GM21529 (cell line): Measurements from ENCODE around the gene ATF6.

Source experiments
- ATAC-seq: cut with Tn5 transposase; IDR thresholded peaks from one replicate; pipeline ENCODE4 v1.9.1; 2021; ENCODE audit not compliant: unreplicated experiment

ATF6 gene

GRCh38 chr1:161956930-161957329 is 190.8 kb downstream of the ATF6 start:
- ATAC-seq: no peak

GRCh38 chr1:161958425-161958824 is 192.3 kb downstream of the ATF6 start:
- no peak for ATAC-seq

- ATAC-seq: peak; percentile 93
These were observed 196.2 kb downstream of the ATF6 start for GRCh38 chr1:161962091-161962887.

- ATAC-seq: no peak
These were observed 199.9 kb downstream of the ATF6 start for GRCh38 chr1:161966067-161966466.

GRCh38 chr1:161970036-161970435 is 203.9 kb downstream of the ATF6 start:
- no peak for ATAC-seq

- ATAC-seq: no peak
These were observed 204.5 kb downstream of the ATF6 start for GRCh38 chr1:161970633-161971032.

GRCh38 chr1:161972828-161973227 is 206.7 kb downstream of the ATF6 start:
- no peak for ATAC-seq

- no peak for ATAC-seq
These were observed 208.1 kb downstream of the ATF6 start for GRCh38 chr1:161973924-161974845.

- no peak for ATAC-seq
These were observed 212.1 kb downstream of the ATF6 start for GRCh38 chr1:161978011-161978790.

- no peak for ATAC-seq
These were observed 215.0 kb downstream of the ATF6 start for GRCh38 chr1:161981126-161981525.

GRCh38 chr1:161981735-161982506 is 215.8 kb downstream of the ATF6 start:
- ATAC-seq: no peak

GRCh38 chr1:161982507-161982895 is 216.4 kb downstream of the ATF6 start:
- ATAC-seq: no peak

- no peak for ATAC-seq
These were observed 216.8 kb downstream of the ATF6 start for GRCh38 chr1:161982917-161983316.

GRCh38 chr1:161983725-161984124 is 217.6 kb downstream of the ATF6 start:
- ATAC-seq: no peak

- ATAC-seq: no peak
These were observed 219.2 kb downstream of the ATF6 start for GRCh38 chr1:161985301-161985822.

GRCh38 chr1:161986328-161986727 is 220.2 kb downstream of the ATF6 start:
- no peak for ATAC-seq

GRCh38 chr1:161987303-161987702 is 221.2 kb downstream of the ATF6 start:
- no peak for ATAC-seq

- no peak for ATAC-seq
These were observed 221.8 kb downstream of the ATF6 start for GRCh38 chr1:161987872-161988271.

GRCh38 chr1:161988413-161988812 is 222.3 kb downstream of the ATF6 start:
- no peak for ATAC-seq

- ATAC-seq: no peak
These were observed 223.0 kb downstream of the ATF6 start for GRCh38 chr1:161989108-161989507.
